Endodermal cell (in vitro differentiated cells): ENCODE results near the gene PNPLA7. TPM values are rescaled to one million over a fixed set of nuclear protein-coding genes. Genes with fewer than 3 reads are reported as not detected.

Source experiments
- DNase-seq: peaks from one replicate; pipeline ENCODE4 v3.0.0-alpha.2; 2017
- H3K27ac ChIP-seq: 2 replicates; pipeline ENCODE4 v1.5.1; 2013; ENCODE audit warnings: mild to moderate bottlenecking, low read depth, low read length, moderate library complexity
- H3K27me3 ChIP-seq: 2 replicates; pipeline ENCODE4 v1.6.1; 2013; ENCODE audit warnings: mild to moderate bottlenecking, low read length, moderate library complexity; ENCODE audit not compliant: insufficient read depth, control insufficient read depth, poor library complexity, severe bottlenecking
- H3K36me3 ChIP-seq: 2 replicates; pipeline ENCODE4 v1.7.0; 2013; ENCODE audit warnings: mild to moderate bottlenecking, low read length, moderate library complexity; ENCODE audit not compliant: control insufficient read depth, insufficient read depth
- H3K4me1 ChIP-seq: one replicate; pipeline ENCODE4 v1.7.0; 2013; ENCODE audit warnings: low read length; ENCODE audit not compliant: control insufficient read depth, insufficient read depth
- H3K4me3 ChIP-seq: 2 replicates; pipeline ENCODE4 v1.5.1; 2013; ENCODE audit warnings: mild to moderate bottlenecking, low read length, moderate library complexity
- H3K9ac ChIP-seq: 2 replicates; pipeline ENCODE4 v1.6.1; 2013; ENCODE audit warnings: mild to moderate bottlenecking, low read length, moderate library complexity; ENCODE audit not compliant: poor library complexity, severe bottlenecking; ENCODE audit errors: extremely low read depth
- H3K9me3 ChIP-seq: 2 replicates; pipeline ENCODE4 v1.6.1; 2013; ENCODE audit warnings: mild to moderate bottlenecking, low read length, moderate library complexity; ENCODE audit not compliant: control insufficient read depth
- H3K27ac Mint-ChIP-seq: 2 replicates; pipeline ENCODE4 v1.8.0; 2020; ENCODE audit warnings: mixed read lengths
- H3K27me3 Mint-ChIP-seq: 2 replicates; pipeline ENCODE4 v1.8.0; 2021; ENCODE audit warnings: mild to moderate bottlenecking, mixed read lengths; ENCODE audit not compliant: insufficient read depth
- H3K36me3 Mint-ChIP-seq: 2 replicates; pipeline ENCODE4 v1.8.0; 2020; ENCODE audit warnings: low read depth, mixed read lengths
- H3K4me1 Mint-ChIP-seq: 2 replicates; pipeline ENCODE4 v1.8.0; 2020; ENCODE audit warnings: mixed read lengths
- H3K4me3 Mint-ChIP-seq: 2 replicates; pipeline ENCODE4 v1.8.0; 2020; ENCODE audit warnings: mild to moderate bottlenecking, moderate library complexity, mixed read lengths
- H3K9me3 Mint-ChIP-seq: 2 replicates; pipeline ENCODE4 v1.8.0; 2020; ENCODE audit warnings: mild to moderate bottlenecking, mixed read lengths
- WGBS, 2 experiments: methylation state at CpG; one replicate each; pipeline versions ENCODE4 v1.1.5 to v1.1.7; 2013; ENCODE audit warnings: missing lambda C conversion rate in 2 of 2, mixed read lengths in 1 of 2; ENCODE audit not compliant: insufficient coverage in 1 of 2, insufficient read length in 1 of 2; 5-methylcytosine and 5-hydroxymethylcytosine counted together
- total RNA-seq, 2 donors: library from RNA; stranded (reverse); fragmentation: NEBNext Ultra II Directional in 1 of 2; extraction: Animal tissue kit (Norgen Biotek cat#: 25700) in 1 of 2; gene quantifications; 2 replicates in 1 of 2; 3 replicates in 1 of 2; pipeline ENCODE4 v1.2.1, GENCODE V29; 2021
- TF ChIP-seq, protein P1 (sequence below): fragments of 200-600 bp; sonication (generic); conservative IDR thresholded peaks from 2 replicates; pipeline ENCODE4 v1.5.0; 2021; ENCODE audit warnings: antibody characterized with exemption, mild to moderate bottlenecking

Gene PNPLA7
- total RNA-seq, 2 donors from 2014 or later = 2.0 to 2.4 TPM

DNA sequence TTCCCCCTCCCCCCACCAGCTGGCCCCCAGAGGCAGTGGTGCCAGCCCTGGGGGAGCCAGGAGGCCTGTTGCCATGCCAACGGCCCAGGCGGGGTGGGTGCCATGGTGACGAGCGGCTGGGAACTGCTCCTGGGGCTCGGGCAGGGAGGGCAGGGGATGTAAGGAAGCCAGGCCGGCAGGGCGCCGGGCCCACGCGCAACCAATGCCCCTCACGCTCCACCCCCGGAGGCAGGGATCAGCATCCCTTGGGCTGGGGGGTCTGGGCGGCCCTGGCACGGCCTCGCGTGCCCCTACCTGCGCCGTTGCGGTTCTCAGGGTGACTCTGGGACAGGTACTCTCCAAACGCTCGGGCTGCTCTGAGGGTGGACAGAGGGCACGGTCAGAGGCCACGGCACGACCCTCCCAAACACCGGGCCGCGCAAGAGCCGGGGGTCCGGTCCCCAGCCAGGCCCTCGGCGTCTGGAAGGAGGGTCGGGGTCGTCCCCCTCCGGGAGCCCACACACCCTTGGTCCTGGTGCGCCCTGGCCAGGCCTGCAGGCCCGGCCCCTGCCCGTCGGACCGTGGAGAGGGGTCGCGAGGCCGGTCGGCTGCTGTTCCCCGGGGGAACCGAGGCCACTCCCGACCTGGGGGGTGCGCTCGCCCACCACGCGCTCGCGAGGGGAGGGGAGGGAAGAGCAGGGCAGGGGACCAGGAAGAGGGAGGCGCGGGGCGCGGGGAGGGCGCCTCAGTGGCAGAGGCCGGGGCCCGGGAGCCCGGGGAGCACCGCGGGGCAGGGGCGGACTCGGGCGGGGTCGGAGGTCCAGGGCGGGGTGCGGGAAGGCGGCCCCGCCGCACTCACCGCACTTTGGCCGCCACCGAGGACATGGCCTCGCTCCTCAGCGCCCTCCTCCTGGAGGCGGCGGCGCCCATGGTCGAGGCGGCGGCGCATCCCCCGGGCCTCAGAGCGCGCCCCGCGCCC, 91.7 kb downstream of the PNPLA7 start:
- Mint-ChIP-seq H3K27me3 (peaks cover 26% of the 10 kb centered on the region), H3K4me1 (peaks cover 1% of the 10 kb centered on the region), H3K27ac (no peak overlapping the region), H3K36me3 (peaks cover 14% of the 10 kb centered on the region), H3K4me3 (peak overlapping the region; percentile 52), H3K9me3 (no peaks in the 10 kb centered on the region)
- no peaks in the 10 kb centered on the region for H3K9me3 ChIP-seq
- H3K4me1 ChIP-seq = peaks cover 4% of the 10 kb centered on the region
- no peak overlapping the region for H3K27ac ChIP-seq
- TF ChIP-seq, protein P1, sequence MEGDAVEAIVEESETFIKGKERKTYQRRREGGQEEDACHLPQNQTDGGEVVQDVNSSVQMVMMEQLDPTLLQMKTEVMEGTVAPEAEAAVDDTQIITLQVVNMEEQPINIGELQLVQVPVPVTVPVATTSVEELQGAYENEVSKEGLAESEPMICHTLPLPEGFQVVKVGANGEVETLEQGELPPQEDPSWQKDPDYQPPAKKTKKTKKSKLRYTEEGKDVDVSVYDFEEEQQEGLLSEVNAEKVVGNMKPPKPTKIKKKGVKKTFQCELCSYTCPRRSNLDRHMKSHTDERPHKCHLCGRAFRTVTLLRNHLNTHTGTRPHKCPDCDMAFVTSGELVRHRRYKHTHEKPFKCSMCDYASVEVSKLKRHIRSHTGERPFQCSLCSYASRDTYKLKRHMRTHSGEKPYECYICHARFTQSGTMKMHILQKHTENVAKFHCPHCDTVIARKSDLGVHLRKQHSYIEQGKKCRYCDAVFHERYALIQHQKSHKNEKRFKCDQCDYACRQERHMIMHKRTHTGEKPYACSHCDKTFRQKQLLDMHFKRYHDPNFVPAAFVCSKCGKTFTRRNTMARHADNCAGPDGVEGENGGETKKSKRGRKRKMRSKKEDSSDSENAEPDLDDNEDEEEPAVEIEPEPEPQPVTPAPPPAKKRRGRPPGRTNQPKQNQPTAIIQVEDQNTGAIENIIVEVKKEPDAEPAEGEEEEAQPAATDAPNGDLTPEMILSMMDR = no peak
- peaks cover 9% of the 10 kb centered on the region for H3K36me3 ChIP-seq
- WGBS, 2 experiments = 12 to 16% methylated on average over 26 to 88 of the region's 88 CpGs
- H3K4me3 ChIP-seq = peak overlapping the region; percentile 77
- H3K27me3 ChIP-seq = no peaks in the 10 kb centered on the region
- peak overlapping the region; percentile 49 for H3K9ac ChIP-seq
- DNase-seq = no peak

DNA sequence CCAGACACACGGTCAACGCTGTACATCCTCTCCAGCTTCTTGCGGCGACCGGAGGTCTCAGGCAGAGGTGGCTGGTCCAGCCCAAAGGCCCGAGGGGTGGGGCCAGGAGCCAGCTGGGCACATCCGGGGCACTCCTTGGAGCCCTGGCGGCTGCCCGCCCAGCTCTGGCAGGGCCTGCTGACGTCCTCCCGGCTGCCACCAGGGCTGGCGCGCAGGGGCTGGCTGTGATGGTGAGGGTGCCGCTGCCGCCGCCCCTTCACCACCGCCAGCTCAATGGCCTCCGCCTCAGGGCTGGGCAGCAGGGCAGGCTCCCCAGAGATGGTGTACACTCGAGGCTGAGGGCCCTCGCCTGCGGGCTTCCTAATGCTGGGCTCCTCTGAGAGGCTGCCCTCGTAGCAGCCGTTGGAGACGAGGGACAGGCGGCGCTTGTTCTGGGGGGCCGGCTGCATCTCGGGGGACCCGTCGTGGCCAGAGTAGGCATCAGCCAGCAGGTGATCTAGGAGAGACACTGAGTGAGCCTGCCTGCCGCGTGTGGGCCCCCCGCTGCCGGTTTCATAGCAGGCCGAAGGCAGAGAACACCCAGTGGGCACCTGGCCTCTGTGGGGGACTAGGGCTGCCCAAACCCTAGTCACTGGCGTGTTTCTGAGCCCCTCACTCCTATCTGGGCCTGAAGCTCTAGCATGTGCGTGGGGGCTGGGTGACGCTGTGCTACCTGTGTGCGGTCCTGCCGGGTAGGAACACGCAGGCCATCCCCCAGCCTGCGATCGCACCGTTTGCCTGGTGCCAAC, 92.6 kb downstream of the PNPLA7 start:
- Mint-ChIP-seq H3K9me3 (no peaks in the 10 kb centered on the region), H3K36me3 (peaks cover 14% of the 10 kb centered on the region), H3K4me3 (peak overlapping the region; percentile 52), H3K4me1 (peaks cover 1% of the 10 kb centered on the region), H3K27ac (no peak overlapping the region), H3K27me3 (peaks cover 19% of the 10 kb centered on the region)
- Histone ChIP-seq H3K27ac (no peak overlapping the region), H3K9me3 (no peaks in the 10 kb centered on the region), H3K4me3 (peak overlapping the region; percentile 77), H3K4me1 (peaks cover 4% of the 10 kb centered on the region), H3K9ac (no peak overlapping the region), H3K27me3 (no peaks in the 10 kb centered on the region), H3K36me3 (peaks cover 13% of the 10 kb centered on the region)
- WGBS, 2 experiments = 95% methylated on average over 28 to 44 of the region's 44 CpGs
- no peak for DNase-seq
- TF ChIP-seq, protein P1 = no peak

DNA sequence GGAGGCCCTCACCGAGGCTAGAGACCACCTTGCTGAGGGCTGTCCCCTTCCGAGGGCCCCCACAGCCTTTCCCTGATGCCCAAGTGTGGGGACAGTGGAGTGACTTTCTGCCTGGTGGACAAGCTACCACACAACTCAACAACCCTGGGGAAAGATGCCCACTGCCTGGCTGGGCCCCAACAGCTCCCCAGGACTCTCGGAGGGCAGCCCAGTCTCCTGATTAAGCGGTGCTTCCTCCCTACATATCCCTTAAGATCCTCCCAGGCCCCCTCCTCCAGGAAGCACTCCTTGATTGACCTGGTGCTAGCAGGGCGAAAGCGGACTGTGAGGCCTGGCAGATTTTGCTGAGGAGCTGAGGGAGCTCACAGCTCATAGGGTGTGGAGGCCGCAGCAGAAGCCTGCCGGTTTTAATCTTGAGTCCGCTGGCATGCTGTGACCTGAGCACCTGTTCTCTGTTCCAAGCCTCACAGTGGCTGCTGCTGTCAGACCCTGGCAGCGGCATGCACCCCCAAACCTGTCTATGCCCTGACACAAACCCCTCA, 93.3 kb downstream of the PNPLA7 start:
- no peaks in the 10 kb centered on the region for H3K27me3 ChIP-seq
- H3K9me3 ChIP-seq = no peaks in the 10 kb centered on the region
- Mint-ChIP-seq H3K27me3 (peaks cover 14% of the 10 kb centered on the region), H3K4me1 (peaks cover 1% of the 10 kb centered on the region), H3K36me3 (peaks cover 14% of the 10 kb centered on the region), H3K27ac (no peak overlapping the region), H3K9me3 (no peaks in the 10 kb centered on the region), H3K4me3 (no peak overlapping the region)
- DNase-seq = no peak
- peaks cover 4% of the 10 kb centered on the region for H3K4me1 ChIP-seq
- H3K4me3 ChIP-seq = no peak overlapping the region
- peaks cover 19% of the 10 kb centered on the region for H3K36me3 ChIP-seq
- no peak overlapping the region for H3K9ac ChIP-seq
- no peak overlapping the region for H3K27ac ChIP-seq
- WGBS, 2 experiments = 94 to 95% methylated on average over 7 to 10 of the region's 10 CpGs
- TF ChIP-seq, protein P1 = no peak
